IMR-90 (cell line): ENCODE results near the gene MYO3B.

ENCODE experiments used
- POLR2A ChIP-seq: IDR thresholded peaks from 2 replicates; pipeline ENCODE4 v1.6.1; 2012; ENCODE audit warnings: mild to moderate bottlenecking, low read depth, low read length
- TF ChIP-seq, protein P1 (sequence below): conservative IDR thresholded peaks from 2 replicates; pipeline ENCODE4 v1.5.1; 2012; ENCODE audit warnings: mild to moderate bottlenecking, low read depth, low read length, improper control_type of control experiment

DNA sequence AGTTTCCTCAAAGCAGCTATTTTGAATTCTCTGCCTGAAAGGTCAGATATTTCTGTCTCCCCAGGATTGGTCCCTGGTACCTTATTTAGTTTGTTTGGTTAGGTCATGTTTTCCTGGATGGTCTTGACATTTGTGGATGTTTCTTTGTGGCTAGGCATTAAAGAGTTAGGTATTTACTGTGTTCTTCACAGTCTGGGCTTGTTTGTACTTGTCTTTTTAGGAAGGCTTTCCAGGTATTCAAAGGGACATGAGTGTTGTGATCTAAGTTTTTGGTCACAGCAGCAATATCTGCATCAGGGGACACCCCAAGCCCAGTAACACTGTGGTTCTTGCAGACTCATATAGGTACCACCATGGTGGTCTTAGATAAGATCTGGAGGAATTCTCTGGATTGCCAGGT lies 11.8 kb downstream of the MYO3B start:
- TF ChIP-seq, protein P1, sequence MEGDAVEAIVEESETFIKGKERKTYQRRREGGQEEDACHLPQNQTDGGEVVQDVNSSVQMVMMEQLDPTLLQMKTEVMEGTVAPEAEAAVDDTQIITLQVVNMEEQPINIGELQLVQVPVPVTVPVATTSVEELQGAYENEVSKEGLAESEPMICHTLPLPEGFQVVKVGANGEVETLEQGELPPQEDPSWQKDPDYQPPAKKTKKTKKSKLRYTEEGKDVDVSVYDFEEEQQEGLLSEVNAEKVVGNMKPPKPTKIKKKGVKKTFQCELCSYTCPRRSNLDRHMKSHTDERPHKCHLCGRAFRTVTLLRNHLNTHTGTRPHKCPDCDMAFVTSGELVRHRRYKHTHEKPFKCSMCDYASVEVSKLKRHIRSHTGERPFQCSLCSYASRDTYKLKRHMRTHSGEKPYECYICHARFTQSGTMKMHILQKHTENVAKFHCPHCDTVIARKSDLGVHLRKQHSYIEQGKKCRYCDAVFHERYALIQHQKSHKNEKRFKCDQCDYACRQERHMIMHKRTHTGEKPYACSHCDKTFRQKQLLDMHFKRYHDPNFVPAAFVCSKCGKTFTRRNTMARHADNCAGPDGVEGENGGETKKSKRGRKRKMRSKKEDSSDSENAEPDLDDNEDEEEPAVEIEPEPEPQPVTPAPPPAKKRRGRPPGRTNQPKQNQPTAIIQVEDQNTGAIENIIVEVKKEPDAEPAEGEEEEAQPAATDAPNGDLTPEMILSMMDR, result no peak
- no peak for TF ChIP-seq POLR2A
